HG03521 (cell line): ENCODE results near the gene OR11A1.
"Not testable (repeated sequence)": the region's sequence is repeated elsewhere in the genome, so short reads cannot be mapped to it uniquely, and the experiment has no call there.

Experiments used
- ATAC-seq: cut with Tn5 transposase; IDR thresholded peaks from one replicate; pipeline ENCODE4 v1.9.1; 2021; ENCODE audit warnings: mild to moderate bottlenecking, moderate library complexity; ENCODE audit not compliant: unreplicated experiment

OR11A1 gene

DNA sequence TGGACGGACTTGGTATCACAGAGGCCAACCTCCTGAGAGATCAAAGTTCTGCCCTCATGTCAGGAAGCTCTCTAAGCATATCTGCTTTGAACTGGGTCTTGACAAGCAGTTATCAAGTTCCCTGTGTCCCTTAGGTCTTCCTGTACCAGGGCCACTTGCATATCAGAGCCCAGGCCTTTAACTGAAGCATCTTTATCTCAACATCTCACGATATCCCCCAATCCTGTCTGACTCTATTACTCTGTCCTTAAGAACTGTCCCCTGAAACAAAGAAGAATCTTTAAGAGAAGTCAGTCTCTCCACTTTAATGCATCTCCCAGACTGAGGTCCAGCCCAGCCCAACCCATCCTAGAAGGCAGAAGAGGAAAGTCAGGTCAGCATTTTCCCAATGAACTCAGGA, 22.7 kb upstream of the OR11A1 start:
- no peak for ATAC-seq

DNA sequence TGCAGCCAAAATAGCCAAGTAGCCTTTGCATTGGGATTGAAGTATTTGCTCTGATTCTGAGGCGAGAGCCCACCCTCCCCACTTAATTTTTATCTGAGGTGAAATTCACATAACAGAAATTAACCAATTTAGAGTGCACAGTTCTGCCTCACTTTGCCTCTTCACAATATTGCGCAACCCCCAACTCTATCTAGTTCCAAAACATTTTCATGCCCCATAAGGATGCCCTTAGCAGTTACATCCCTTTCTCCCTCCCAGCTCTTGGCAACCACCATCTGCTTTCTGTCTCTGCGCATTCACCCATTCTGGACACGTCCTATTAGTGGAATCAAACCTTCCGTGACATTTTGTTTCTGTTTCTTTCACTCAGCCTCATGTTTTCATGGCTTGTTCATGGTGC, 21.9 kb upstream of the OR11A1 start:
- ATAC-seq, result no peak

DNA sequence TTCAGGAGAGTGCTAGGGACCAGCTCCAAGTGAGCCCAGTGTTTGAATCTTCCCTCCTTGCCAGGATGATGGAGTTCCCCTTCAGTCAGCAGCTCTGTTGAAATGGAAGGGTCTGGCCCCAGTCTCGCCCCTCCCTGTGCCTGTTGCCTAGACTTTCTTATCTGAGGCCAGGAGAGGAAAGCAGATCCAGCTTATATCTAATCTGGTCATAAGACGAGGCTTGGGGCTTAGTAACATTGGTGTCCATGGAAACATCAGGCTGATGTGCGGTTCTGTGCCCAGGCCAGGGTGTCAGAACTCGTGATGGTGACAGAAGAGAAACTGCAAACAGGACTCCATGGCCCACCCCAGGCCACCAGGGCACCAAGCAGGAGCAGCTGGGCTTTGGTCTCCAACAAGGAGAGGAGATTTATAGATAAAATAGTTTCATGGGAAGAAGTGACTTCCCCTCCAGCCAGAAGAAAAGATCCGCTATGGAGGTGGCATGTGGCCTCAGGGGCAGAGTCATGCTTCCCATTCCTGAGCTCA, 21.1 kb upstream of the OR11A1 start:
- no peak for ATAC-seq

DNA sequence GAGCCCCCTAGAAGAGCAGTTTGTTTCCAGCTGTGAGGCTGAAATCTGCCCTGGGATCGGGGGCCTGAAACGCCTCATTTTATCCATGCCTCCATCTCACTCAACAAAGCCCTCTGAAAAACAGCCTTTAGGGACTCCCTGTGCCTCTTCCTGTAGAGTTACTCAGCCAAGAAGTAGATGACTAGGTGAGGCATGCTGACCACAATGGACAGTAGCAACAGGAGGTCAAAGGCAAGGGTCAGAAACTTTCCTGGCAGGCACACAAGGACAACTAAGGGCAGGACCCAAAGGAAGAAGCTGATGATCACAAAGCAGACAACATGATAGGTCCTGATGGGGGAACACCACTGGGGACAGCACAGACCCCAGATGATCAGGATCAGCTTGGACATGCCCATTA, 18.1 kb upstream of the OR11A1 start:
- no peak for ATAC-seq

DNA sequence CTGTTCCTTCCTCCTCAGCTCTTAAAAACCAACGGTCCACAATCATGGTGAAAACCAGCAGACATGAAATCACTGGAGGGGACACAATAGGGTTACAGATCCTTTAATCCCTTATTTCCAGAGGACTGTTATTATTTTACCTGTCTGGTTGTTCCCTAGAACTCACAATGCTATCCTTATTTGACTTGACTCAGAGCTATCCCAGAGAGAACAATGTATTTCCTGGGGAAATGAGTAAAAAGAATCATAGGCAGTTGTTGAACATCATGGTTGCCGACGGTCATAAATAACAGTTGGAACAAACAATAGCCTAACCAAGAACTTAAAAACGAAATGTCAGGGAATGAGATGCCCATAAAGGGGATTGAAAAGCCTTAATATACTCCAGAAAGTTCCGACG, 9.4 kb upstream of the OR11A1 start:
- no peak for ATAC-seq

DNA sequence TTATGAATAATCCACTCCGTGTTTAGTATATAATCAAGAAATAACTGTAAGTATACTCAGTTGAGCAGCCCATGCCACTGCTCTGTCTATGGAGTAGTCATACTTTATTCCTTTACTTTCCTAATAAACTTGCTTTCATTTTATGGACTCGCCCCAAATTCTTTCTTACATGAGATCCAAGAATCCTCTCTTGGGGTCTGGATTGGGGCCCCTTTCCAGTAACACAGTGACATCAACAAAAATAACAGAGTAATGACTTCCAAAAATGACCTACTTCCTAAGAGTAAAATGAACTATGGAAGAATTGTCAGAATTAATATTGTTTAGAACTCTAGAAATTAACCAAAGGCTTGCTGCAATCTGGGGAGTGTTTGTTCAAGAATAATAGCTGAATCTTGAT, 8.9 kb upstream of the OR11A1 start:
- no peak for ATAC-seq

DNA sequence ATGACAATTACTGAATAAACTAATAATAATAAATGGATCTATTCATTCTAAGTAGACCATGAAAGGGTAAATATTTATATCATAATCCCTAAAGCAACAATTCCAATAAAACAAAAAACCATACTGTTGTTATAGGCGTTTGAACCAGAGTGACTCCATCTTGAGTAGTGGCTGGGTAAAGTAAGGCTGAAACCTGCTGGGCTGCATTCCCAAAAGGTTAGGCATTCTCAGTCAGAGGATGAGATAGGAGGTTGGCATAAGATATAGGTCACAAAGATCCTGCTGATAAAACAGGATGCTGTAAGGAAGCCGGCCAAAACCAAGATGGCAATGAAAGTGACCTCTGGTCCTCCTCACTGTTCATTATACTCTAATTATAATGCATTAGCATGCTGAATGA, 8.4 kb upstream of the OR11A1 start:
- ATAC-seq, result no peak

DNA sequence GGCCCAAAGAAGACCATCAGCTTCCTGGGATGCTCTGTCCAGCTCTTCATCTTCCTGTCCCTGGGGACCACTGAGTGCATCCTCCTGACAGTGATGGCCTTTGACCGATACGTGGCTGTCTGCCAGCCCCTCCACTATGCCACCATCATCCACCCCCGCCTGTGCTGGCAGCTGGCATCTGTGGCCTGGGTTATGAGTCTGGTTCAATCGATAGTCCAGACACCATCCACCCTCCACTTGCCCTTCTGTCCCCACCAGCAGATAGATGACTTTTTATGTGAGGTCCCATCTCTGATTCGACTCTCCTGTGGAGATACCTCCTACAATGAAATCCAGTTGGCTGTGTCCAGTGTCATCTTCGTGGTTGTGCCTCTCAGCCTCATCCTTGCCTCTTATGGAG, 5.2 kb upstream of the OR11A1 start:
- no peak for ATAC-seq

DNA sequence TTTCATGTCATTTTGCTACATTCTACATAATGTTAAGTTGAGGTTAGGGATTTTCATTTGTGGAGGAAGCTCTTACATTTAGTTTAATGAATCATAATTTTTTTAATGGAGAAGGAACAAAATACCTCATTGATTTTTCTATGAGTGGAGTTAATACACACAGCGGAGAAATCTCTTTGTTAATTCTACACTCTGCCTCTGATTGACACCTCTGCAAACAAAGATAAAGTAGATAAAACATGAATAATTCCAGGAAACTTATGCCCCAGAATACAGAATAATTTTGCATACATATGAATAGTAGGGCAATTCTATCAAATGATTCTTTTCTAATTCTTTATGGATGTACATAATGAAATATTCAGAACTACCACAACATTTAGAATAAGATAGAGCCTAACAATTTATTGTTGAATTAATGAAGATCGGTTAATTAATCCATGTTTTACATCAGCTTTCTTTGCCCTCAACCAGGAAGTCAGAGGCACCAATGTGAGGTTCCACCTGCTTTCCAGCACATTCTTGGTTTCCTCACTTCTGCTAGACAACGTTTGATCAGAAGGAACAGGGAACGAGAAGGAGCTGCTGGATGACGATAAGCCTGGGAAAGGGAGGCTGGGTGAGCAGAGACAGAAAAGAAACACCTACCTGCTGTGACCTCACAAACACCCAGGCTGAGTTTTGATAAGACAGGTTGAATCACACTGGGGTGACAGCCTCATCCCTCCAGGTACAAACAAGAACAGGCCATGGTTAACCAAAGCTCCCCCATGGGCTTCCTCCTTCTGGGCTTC, 4.3 kb upstream of the OR11A1 start:
- ATAC-seq, result no peak

DNA sequence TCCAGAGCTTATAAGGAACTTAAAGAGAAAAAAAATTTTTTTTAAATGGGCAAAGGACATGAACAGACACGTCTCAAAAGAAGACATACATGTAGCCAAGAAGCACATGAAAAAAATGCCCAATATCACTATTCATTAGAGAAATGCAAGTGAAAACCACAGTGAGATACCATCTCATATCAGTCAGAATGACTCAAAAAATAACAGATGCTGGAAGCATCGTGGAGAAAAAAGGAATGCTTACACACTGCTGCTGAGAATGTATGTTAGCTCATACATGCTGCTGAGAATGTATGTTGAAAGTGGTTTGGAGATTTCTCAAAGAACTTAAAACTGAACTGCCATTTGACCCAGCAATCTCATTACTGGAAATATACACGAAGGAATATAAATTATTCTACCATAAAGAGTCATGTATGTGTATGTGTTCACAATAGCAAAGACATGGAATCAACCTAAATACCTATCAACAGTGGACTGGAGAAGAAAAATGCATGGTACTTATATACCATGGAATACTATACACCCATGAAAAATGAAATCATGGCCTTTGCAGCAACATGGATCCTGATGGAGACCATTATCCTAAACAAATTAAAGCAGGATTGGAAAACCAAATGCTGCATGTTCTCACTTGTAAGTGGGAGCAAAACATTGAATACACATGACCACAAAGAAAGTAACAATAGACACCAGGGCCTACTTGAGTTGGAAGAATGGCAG, 5.2 kb downstream of the OR11A1 start:
- no peak for ATAC-seq

DNA sequence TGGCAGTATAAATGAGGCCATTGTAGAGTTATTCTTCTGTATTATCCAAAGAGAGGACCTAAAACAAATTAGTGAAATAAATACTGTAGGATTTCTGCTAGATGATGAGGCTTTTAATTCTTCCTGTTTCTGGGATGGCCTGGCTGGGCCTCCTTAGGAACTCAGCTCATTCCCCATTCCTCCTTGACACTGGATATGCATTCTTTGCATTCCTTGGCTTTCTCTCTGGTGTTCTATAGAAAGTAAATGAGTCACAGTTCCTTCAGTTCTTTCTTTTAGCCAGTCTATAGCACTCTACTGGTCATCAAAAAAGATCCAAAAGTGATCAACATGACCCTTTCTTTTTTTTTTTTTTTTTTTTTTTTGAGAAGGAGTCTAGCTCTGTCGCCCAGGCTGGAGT, 9.2 kb downstream of the OR11A1 start:
- no peak for ATAC-seq

DNA sequence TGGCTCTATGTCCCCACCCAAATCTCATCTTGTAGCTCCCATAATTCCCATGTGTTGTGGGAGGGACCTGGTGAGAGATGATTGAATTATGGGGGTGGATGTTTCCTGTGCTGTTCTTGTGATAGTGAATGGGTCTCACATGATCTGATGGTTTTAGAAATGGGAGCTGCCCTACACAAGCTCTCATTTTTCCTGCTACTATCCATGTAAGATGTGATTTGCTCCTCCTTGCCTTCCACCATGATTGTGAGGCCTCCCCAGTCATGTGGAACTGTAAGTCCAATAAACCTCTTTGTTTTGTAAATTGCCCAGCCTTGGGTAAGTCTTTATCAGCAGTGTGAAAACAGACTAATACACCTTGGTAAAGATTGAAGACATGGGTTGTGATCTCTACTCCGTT, 12.8 kb downstream of the OR11A1 start:
- not testable (repeated sequence) for ATAC-seq

DNA sequence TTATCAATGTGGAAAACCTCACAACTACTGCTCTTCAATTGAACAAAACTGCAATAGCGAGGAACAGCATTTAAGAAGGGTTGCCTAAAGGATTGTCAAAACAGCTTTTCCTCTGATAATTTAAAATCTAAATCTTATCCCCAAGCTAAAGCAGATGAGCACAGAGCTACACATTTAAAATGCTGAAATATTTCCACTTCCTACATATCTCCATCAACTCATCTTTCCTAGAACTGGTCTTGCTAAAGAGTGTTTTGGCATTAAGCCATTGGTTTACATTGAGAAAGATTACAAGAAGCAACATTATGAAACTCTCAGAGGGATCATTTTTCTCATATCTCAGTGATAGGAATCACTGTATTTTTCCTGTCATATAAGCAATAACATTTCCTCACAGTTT, 14.2 kb downstream of the OR11A1 start:
- ATAC-seq, result no peak

DNA sequence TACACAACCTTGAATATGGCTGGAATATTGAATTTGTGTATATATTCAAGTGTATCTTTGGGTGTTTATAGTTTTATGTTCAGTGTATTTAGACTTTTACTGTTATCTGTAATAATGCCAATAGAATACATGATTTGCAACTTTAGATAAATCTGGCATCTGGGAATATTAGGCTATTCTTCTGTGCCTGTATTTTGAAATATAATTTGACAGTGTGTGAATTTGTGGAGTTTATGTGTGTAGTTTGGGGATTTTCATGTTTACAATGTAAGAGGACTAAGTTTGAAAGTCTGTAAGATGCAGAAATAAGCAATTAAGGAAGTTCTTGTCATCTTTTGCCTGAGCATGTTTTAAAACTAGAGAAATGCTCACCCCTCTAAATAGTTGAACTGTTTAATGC, 17.9 kb downstream of the OR11A1 start, which contains the start of gene OR10C1:
OR10C1 (plus strand) TSS at position 301 of the 400 bp plus-strand sequence. CDS start 710 bp downstream, outside the sequence.
- ATAC-seq, result no peak

DNA sequence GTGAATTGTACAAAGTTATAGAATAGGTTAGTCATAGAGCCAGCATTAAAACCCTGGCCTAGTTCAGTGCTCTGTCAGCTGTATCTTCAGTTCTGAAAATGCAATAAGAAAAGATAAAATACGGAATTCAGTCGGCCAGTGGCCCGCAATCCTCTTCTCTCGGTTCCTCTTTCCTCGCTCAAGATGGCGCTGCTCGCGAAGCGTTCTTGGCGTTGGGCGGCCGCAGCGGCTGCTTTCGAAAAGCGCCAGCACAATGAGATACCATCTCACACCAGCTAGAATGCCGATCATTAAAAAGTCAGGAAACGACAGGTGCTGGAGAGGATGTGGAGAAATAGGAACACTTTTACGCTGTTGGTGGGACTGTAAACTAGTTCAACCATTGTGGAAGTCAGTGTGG, 20.1 kb downstream of the OR11A1 start:
- not testable (repeated sequence) for ATAC-seq

DNA sequence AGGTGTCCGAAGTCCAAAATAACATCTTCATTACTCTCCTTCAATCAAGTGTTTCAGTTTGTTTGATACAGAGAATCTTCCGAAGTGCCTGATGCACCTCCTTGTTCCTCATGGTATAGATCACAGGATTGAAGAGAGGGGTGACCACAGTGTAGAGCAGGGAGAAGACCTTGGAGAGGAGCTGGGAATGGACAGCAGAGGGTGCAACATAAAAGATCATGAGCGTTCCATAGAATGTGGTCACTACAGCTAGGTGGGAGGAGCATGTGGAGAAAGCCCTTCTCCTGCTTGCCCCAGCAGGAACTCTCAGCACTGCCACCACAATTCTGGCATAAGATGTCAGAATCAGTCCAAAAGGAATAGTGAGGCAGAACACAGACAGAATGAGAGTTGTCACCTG, 30.2 kb downstream of the OR11A1 start:
- ATAC-seq, result no peak

DNA sequence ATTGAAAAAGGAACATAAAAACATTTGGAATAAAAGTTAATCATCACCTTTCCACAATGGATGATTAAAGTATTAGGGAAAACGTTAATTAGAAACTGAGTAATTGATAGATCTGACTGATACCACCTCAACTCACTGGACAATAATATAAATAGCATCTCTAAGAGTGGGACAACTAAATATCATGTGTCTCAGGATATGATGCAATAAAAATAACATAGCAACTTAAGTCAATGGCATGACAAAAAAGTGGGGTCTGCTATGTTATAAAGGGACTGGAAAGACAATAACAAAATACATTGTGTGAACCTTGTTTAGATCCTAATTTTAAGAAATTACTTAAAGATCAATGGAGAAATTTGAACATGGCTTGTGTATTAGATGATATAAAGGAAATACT, 31.8 kb downstream of the OR11A1 start:
- ATAC-seq, result no peak

DNA sequence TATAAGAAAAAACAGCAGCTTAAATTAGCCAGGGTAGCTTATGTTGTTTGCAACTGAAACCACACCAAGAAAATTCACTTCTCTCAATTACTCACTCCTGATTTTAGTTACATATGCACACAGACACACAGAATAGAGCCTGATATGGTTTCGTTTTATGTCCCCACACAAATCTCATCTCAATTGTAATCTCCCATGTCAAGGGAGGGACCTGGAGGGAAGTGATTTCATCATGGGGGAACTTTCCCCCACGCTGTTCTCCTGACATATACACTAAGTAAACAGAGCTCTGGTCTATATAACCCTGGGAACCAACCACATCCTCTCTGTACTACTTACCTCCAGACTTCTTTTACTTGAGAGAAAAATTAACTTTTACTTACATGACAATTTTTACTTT, 32.3 kb downstream of the OR11A1 start:
- ATAC-seq, result no peak

DNA sequence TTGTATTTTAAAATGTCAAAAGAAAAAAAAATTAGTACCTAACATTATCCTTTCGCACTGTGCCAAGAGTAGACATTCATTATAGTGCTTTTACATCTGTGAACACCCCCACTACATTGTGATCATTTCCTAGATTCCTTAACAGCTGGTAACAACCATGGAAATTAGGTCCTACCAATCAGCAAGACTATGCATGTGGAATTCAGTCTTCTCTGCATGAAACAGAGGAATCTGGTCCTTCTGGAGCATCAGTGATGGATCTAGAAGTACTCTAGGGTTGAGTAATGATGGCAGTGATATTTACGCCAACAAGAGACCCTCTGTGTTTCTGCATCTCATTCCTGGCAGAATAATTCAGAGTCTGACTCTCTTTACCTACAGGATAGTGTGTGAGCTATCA, 32.7 kb downstream of the OR11A1 start:
- no peak for ATAC-seq

DNA sequence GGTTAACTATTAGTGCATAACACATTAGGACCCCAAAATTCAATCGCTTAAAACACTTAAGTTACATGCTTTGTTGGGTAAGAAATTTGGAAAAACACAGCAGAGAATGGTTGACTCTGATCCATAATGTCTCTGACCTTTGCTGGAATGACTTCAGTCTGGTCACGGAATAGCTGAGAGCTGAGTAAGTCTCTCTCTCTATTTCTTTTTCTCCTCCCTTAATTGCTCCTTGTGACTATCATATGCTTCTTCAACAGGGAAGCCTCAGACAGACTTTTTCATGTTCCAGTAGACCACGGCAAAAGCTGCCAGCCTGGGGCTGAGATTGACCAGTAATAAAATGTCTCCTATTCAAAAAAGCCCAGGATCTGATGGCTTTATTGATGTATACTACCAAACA, 37.4 kb downstream of the OR11A1 start:
- no peak for ATAC-seq

DNA sequence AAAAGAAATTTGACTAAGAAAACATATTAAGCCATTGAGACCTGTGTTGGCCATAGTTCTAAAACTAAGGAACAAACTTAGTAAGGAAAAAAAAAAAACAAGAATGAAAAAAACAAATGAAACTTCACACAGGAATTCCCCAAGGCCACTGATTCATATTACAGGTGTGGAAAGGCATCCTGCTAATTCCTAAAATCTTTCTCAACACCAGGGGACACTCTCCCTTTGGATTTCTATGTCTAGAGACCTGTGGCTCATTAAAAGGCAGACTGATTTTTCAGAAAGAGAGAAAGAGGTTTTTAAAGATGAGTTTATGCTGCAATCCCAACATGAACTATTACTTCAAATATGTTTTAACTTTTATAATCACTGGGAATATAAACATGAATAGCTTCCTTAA, 42.3 kb downstream of the OR11A1 start, which contains the start of gene OR12D1:
OR12D1 (plus strand) TSS at position 341 of the 400 bp plus-strand sequence.
- no peak for ATAC-seq

DNA sequence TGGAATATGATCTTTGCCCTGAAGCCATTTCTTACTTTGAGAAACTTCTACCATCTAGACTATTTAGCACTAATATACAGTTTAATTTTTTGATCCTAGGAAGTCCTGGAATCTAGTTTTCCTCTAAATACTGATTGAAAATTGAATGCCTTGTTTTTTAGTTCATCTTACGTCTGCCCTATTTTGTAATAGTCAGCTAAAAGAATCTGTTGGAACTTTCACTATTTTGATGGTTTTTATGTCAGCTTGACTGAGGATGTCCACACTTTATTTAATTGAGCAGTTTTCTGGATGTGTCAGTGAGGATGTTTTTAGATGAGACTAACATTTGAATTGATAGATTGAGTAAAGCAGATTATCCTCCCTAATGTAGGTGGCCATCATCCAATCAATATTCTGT, 53.1 kb downstream of the OR11A1 start:
- no peak for ATAC-seq
